K562 (cell line): ENCODE measurements around the gene TMEM179. TPM values are rescaled to one million over a fixed set of nuclear protein-coding genes. Genes with fewer than 3 reads are reported as not detected.

Experiments
- BACH1 ChIP-seq: fragments of 200-800 bp; sonication (Bioruptor generic); IDR thresholded peaks from 2 replicates; pipeline ENCODE4 v1.6.1; 2016; ENCODE audit warnings: missing genetic modification characterization, missing compliant biosample characterization
- COPS2 ChIP-seq: fragments of 450-650 bp; conservative IDR thresholded peaks from 2 replicates; pipeline ENCODE4 v1.6.1; 2016; ENCODE audit warnings: mild to moderate bottlenecking, moderate library complexity
- ELK1 ChIP-seq: sonication (generic); formaldehyde crosslinking; IDR thresholded peaks from 2 replicates; pipeline ENCODE4 v1.8.1; 2022; ENCODE audit warnings: missing genetic modification reagents
- FIP1L1 ChIP-seq: fragments of 200-400 bp; formaldehyde crosslinking; IDR thresholded peaks from 2 replicates; pipeline ENCODE4 v1.6.1; 2018; ENCODE audit warnings: mild to moderate bottlenecking, low read depth, low read length; ENCODE audit not compliant: poor library complexity, severe bottlenecking
- POLR2H ChIP-seq: IDR thresholded peaks from 2 replicates; pipeline ENCODE4 v1.6.1; 2016; ENCODE audit warnings: missing genetic modification characterization, low read depth, mild to moderate bottlenecking, control low read depth, missing compliant biosample characterization, moderate library complexity
- THAP7 ChIP-seq: fragments of 250-450 bp; sonication (Bioruptor Pico); IDR thresholded peaks from 2 replicates; pipeline ENCODE4 v1.5.0; 2021
- WHSC1 ChIP-seq: IDR thresholded peaks from one replicate; pipeline ENCODE4 v1.6.1; 2012; ENCODE audit warnings: low read length, control low read depth, inconsistent platforms
- ZBTB7A ChIP-seq: IDR thresholded peaks from 2 replicates; pipeline ENCODE4 v1.6.1; 2011; ENCODE audit warnings: low read depth, mild to moderate bottlenecking, low read length, moderate library complexity, borderline replicate concordance; ENCODE audit not compliant: control insufficient read depth
- ZFP1 ChIP-seq: fragments of 450-650 bp; formaldehyde crosslinking; IDR thresholded peaks from 2 replicates; pipeline ENCODE4 v1.4.0; 2020; ENCODE audit warnings: mild to moderate bottlenecking, mixed read lengths
- ZNF24 ChIP-seq: fragments of 450-650 bp; IDR thresholded peaks from 2 replicates; pipeline ENCODE4 v1.6.1; 2016
- ZNF3 ChIP-seq: fragments of 250-450 bp; sonication (Bioruptor Pico); IDR thresholded peaks from 2 replicates; pipeline ENCODE4 v1.5.0; 2021; ENCODE audit warnings: mild to moderate bottlenecking, moderate library complexity
- polyA plus RNA-seq, 8 experiments: library from polyadenylated mRNA; depleted of rRNA in 4 of 8; stranded (reverse) in 5 of 8; unstranded in 3 of 8; fragments of >200 nt; fragmentation: Nextera tagmentation in 2 of 8; fragmentation: Illumina TruSeq in 1 of 8; extraction: Ambion mirVana in 2 of 8; extraction: Trizol in 1 of 8; gene quantifications; 2 replicates each; pipeline versions ENCODE4 v1.2.1 to v1.2.3, GENCODE V29; 2011 to 2014; ENCODE audit warnings: inconsistent platforms in 1 of 8, missing spikeins in 1 of 8
- total RNA-seq, 7 experiments: library from RNA; depleted of rRNA in 6 of 7; stranded (reverse); fragments of >200 nt in 6 of 7; fragmentation: Illumina TruSeq in 2 of 7; extraction: Trizol in 2 of 7; gene quantifications; 2 replicates each; pipeline versions ENCODE4 v1.2.1 to v1.2.3, GENCODE V29; 2011 to 2021; ENCODE audit warnings: low replicate concordance in 1 of 7

TMEM179 gene
- total and polyA plus RNA-seq, 9 of the 15 experiments (the other 6 are each of a cell fraction or from before 2014, with no cell fraction given) = not detected

GRCh38 chr14:104602933-104603325 lies 1.6 kb downstream of the TMEM179 start (continued):
- TF ChIP-seq POLR2H (no peak), FIP1L1 (no peak), ZFP1 (CRISPR knock-in tag) (no peak), ZBTB7A (no peak), THAP7 (CRISPR knock-in tag) (no peak), BACH1 (no peak), ZNF24 (no peak), ZNF3 (CRISPR knock-in tag) (no peak), ELK1 (CRISPR knock-in tag) (no peak), WHSC1 (no peak), COPS2 (no peak)
